CD4-positive, alpha-beta memory T cell (primary cell): Measurements from ENCODE around the gene CHST11. TPM values are rescaled to one million over a fixed set of nuclear protein-coding genes. Genes with fewer than 3 reads are reported as not detected.

Experiments used
- CTCF ChIA-PET: fragments of 350-600 bp; sonication (Branson Sonifier 250); formaldehyde crosslinking; loops from one replicate; lab custom pipeline; 2021; ENCODE audit warnings: inconsistent platforms; ENCODE audit not compliant: partially characterized antibody; lab: Charles Lee
- POLR2A ChIA-PET: fragments of 350-600 bp; sonication (Branson Sonifier 250); formaldehyde crosslinking; loops from one replicate; lab custom pipeline; 2021; ENCODE audit not compliant: partially characterized antibody; lab: Charles Lee
- DNase-seq, 5 donors: peaks; one replicate each; pipeline versions ENCODE4 v3.0.0 to v3.0.0-alpha.2; 2020 to 2022; ENCODE audit warnings: mixed read lengths in 1 of 5
- H3K27ac ChIP-seq: one replicate; pipeline ENCODE4 v1.7.0; 2013; ENCODE audit warnings: low read depth, low read length
- H3K27me3 ChIP-seq: 2 replicates; pipeline ENCODE4 v1.7.0; 2013; ENCODE audit warnings: mild to moderate bottlenecking, low read length, moderate library complexity; ENCODE audit not compliant: insufficient read depth
- H3K36me3 ChIP-seq: 2 replicates; pipeline ENCODE4 v1.7.0; 2013; ENCODE audit warnings: mild to moderate bottlenecking, low read length, moderate library complexity; ENCODE audit not compliant: insufficient read depth
- H3K4me1 ChIP-seq: 2 replicates; pipeline ENCODE4 v1.7.0; 2013; ENCODE audit warnings: mild to moderate bottlenecking, low read length, moderate library complexity; ENCODE audit not compliant: insufficient read depth
- H3K4me3 ChIP-seq, 2 donors: one replicate each; pipeline ENCODE4 v1.7.0; 2013; ENCODE audit warnings: low read length in 2 of 2, mild to moderate bottlenecking in 1 of 2
- H3K9me3 ChIP-seq, 2 donors: one replicate each; pipeline ENCODE4 v1.7.0; 2013; ENCODE audit warnings: low read length in 2 of 2, control low read depth in 1 of 2; ENCODE audit not compliant: control insufficient read depth in 1 of 2
- H3K27ac Mint-ChIP-seq, 7 donors: one replicate each; pipeline ENCODE4 v1.8.0; 2020 to 2021; ENCODE audit warnings: mixed read lengths in 7 of 7, mild to moderate bottlenecking in 6 of 7, inconsistent platforms in 3 of 7, moderate library complexity in 3 of 7
- H3K27me3 Mint-ChIP-seq, 2 donors: one replicate each; pipeline ENCODE4 v1.8.0; 2020 to 2021; ENCODE audit warnings: mixed read lengths in 2 of 2
- H3K36me3 Mint-ChIP-seq, 2 donors: one replicate each; pipeline ENCODE4 v1.8.0; 2020 to 2021; ENCODE audit warnings: mixed read lengths in 2 of 2, inconsistent platforms in 1 of 2, mild to moderate bottlenecking in 1 of 2
- H3K4me1 Mint-ChIP-seq, 4 donors: one replicate each; pipeline ENCODE4 v1.8.0; 2020 to 2021; ENCODE audit warnings: mixed read lengths in 4 of 4, mild to moderate bottlenecking in 1 of 4
- H3K4me3 Mint-ChIP-seq, 8 donors: one replicate each; pipeline ENCODE4 v1.8.0; 2020 to 2021; ENCODE audit warnings: mixed read lengths in 8 of 8, mild to moderate bottlenecking in 7 of 8, moderate library complexity in 6 of 8, inconsistent platforms in 3 of 8
- H3K9me3 Mint-ChIP-seq, 8 donors: one replicate each; pipeline ENCODE4 v1.8.0; 2020 to 2021; ENCODE audit warnings: mixed read lengths in 8 of 8, mild to moderate bottlenecking in 5 of 8, inconsistent platforms in 3 of 8, moderate library complexity in 1 of 8
- intact Hi-C: fragments of 100-400 bp; cut with micrococcal nuclease; formaldehyde crosslinking; loops from one replicate; pipeline ENCODE4 v1.15.1; 2023
- polyA plus RNA-seq, 2 donors: library from polyadenylated mRNA; unstranded; fragments of 300-500 nt; fragmentation: Illumina TruSeq; gene quantifications; one replicate each; pipeline ENCODE4 v1.2.3, GENCODE V29; 2021
- total RNA-seq, 2 experiments: library from RNA; stranded (reverse); gene quantifications; one replicate each; pipeline ENCODE4 v1.2.3, GENCODE V29; 2021

The CHST11 gene
- total and polyA plus RNA-seq, 4 experiments from 2014 or later, result 55.1 to 64.6 (median 59.8) TPM

DNA sequence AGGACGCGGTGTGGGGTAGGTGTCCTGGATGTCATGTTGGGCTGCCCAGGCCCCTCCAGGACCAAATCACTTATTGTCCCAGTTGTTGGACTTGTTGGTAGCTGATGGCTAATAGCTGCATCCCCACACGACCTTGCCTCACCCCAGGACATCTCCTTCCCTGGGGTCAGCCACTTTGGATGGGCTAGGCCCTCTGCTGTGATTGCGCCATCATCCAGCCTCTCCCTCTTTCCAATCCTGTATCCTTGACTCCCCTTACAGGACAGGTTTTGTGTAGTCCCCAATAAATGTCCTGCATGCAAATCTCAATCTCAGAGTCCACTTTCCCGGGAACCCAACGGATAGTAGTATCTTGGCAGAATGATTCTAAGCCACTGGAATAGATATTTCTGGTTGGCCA is 43.4 kb upstream of the CHST11 start:
- no peak overlapping the region for H3K4me3 ChIP-seq
- H3K4me1 Mint-ChIP-seq, result no peaks in the 10 kb centered on the region
- H3K27ac Mint-ChIP-seq, result no peak overlapping the region
- H3K4me1 ChIP-seq, result no peaks in the 10 kb centered on the region
- H3K27me3 ChIP-seq, result no peaks in the 10 kb centered on the region
- H3K36me3 ChIP-seq, result no peaks in the 10 kb centered on the region
- no peaks in the 10 kb centered on the region for H3K9me3 Mint-ChIP-seq
- no peaks in the 10 kb centered on the region for H3K9me3 ChIP-seq
- no peak overlapping the region for H3K4me3 Mint-ChIP-seq
- no peak for DNase-seq
- intact Hi-C loops, result no loop called here
- H3K27ac ChIP-seq, result no peak overlapping the region
- CTCF ChIA-PET, result no interaction called here
- peaks cover 2% of the 10 kb centered on the region in 2 donors for H3K27me3 Mint-ChIP-seq
- H3K36me3 Mint-ChIP-seq, result no peaks in the 10 kb centered on the region
- POLR2A ChIA-PET, result no interaction called here

DNA sequence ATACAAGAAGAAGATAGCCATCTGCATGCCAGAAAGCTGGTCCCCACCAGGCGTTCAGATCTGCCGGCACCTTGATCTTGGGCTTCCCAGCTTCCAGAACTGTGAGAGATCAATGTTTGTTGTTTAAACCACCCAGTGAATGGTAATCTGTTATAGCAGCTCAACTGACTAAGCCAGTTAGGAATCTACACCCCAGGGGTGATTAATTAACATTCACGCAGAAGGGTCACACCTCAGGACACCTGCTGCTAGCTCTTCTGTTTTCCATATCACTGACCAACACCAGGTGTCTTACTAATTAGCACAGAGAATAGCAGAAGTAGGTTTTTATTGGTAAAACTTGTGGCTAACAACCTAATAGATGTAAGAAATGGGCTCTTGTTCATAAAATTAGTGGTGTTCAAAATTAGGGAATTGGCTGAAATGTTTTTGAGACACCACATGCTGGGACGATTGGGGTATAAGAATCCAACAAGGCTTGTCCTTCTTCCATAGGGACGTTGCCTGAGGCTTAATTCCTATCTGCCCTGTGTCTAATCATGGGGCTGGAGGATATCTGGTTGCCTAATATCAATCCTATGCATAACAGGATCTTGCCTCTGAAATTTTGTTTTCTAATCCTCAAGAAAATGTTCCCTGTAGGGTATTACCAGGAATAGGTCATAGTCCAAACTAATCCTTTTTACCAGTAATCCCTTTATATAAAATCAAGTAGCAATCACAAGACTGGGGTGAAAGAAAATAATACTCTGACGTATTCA is 42.0 kb upstream of the CHST11 start:
- intact Hi-C loops, result no loop called here
- Mint-ChIP-seq H3K36me3 (no peaks in the 10 kb centered on the region), H3K27me3 (peaks cover 2% of the 10 kb centered on the region in 2 donors), H3K4me1 (no peaks in the 10 kb centered on the region), H3K4me3 (no peak overlapping the region), H3K9me3 (no peaks in the 10 kb centered on the region), H3K27ac (no peak overlapping the region)
- no peak for DNase-seq
- ChIA-PET CTCF (interaction anchor here (0.9 kb wide), 1 partner anchor 32 kb away, joined by 3 read pairs; no protein-coding TSS in a partner anchor), POLR2A (no interaction called here)
- H3K4me1 ChIP-seq, result no peaks in the 10 kb centered on the region
- H3K4me3 ChIP-seq, result no peak overlapping the region
- H3K27me3 ChIP-seq, result no peaks in the 10 kb centered on the region
- no peak overlapping the region for H3K27ac ChIP-seq
- H3K9me3 ChIP-seq, result no peaks in the 10 kb centered on the region
- H3K36me3 ChIP-seq, result no peaks in the 10 kb centered on the region

DNA sequence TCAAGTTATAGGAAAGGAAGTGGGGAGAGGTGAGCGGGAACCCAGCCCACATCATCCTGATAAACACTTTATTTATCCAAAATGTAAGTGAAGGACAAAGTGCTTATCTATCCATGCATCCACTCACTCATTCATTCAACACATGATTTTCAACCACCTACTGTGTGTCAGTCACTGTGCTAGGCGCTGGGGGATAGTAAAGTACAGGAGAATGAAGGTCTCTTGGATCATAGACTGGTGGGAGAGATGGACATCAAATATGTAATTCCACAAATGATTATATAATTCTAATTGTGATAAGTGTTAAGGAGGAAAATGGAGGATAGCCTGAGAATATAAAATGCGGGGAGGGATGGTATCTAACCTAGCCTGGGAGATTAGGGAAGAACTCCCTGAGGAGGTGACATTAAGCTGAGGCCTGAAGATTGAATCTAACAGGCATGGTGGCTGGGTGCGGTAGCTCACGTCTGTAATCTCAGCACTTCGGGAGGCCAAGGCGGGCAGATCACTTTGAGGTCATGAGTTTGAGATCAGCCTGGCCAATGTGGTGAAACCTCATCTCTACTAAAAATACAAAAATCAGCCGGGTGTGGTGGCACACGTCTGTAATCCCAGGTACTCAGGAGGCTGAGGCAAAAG is 41.3 kb upstream of the CHST11 start:
- no peaks in the 10 kb centered on the region for H3K9me3 Mint-ChIP-seq
- Histone ChIP-seq H3K27me3 (no peaks in the 10 kb centered on the region), H3K9me3 (no peaks in the 10 kb centered on the region), H3K4me1 (no peaks in the 10 kb centered on the region), H3K27ac (no peak overlapping the region), H3K36me3 (no peaks in the 10 kb centered on the region), H3K4me3 (no peak overlapping the region)
- DNase-seq, result no peak
- H3K4me3 Mint-ChIP-seq, result no peak overlapping the region
- ChIA-PET POLR2A (no interaction called here), CTCF (no interaction called here)
- no peaks in the 10 kb centered on the region for H3K36me3 Mint-ChIP-seq
- peaks cover 2% of the 10 kb centered on the region in 2 donors for H3K27me3 Mint-ChIP-seq
- intact Hi-C loops, result no loop called here
- H3K27ac Mint-ChIP-seq, result no peak overlapping the region
- no peaks in the 10 kb centered on the region for H3K4me1 Mint-ChIP-seq

DNA sequence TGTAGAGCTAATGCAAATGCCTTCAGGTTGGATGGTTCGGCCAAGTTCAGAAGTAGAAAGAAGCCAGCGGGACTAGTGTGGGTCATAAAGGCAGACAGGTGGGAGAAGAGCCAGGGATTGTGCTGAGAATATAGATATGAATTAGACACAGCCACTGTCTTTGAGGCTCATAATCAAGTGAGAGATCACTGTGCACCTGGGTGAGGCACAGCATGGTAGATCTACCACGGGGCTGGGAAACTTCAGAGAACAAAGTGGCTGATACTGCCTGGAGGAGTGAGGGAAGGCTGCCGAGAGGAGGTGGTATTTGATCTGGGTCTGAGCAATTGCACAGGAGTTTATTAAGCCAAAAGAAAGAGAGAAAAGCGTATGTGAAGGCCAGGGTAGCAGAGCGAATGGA is 40.6 kb upstream of the CHST11 start:
- H3K27me3 ChIP-seq, result no peaks in the 10 kb centered on the region
- intact Hi-C loops, result no loop called here
- H3K27ac ChIP-seq, result no peak overlapping the region
- Mint-ChIP-seq H3K9me3 (no peaks in the 10 kb centered on the region), H3K36me3 (no peaks in the 10 kb centered on the region), H3K27ac (no peak overlapping the region), H3K4me1 (peaks cover under 1 to 5% (median 4%) of the 10 kb centered on the region in 4 donors), H3K4me3 (no peak overlapping the region), H3K27me3 (peaks cover 2% of the 10 kb centered on the region in 2 donors)
- POLR2A ChIA-PET, result interaction anchor here (0.6 kb wide), 2 partner anchors 136 to 286 kb away, joined by 3 read pairs; no protein-coding TSS in a partner anchor
- no peaks in the 10 kb centered on the region for H3K9me3 ChIP-seq
- H3K36me3 ChIP-seq, result no peaks in the 10 kb centered on the region
- CTCF ChIA-PET, result no interaction called here
- DNase-seq, result no peak
- no peak overlapping the region for H3K4me3 ChIP-seq
- H3K4me1 ChIP-seq, result peaks cover 3% of the 10 kb centered on the region

DNA sequence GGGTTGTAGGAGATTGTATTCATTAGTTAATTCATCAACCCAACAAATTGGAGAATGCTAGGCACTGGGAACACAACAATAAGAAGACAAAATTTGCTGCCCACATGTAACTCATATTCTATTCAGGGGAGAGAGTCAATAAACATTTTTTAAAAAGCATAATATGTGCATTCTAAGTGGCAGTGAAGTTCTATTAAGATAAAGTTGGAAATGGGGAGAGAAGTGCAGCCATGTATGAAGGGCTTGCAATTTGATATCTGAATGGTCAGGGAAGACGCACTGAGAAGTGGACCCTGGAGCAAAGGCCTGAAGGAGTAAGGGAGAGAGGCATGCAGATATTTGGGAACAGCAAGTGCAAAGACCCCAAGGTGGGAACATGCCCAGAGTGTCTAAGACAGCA is 40.2 kb upstream of the CHST11 start:
- no peak overlapping the region for H3K4me3 Mint-ChIP-seq
- Histone ChIP-seq H3K4me3 (no peak overlapping the region), H3K27ac (no peak overlapping the region), H3K9me3 (no peaks in the 10 kb centered on the region), H3K27me3 (no peaks in the 10 kb centered on the region), H3K36me3 (no peaks in the 10 kb centered on the region), H3K4me1 (peaks cover 5% of the 10 kb centered on the region)
- POLR2A ChIA-PET, result interaction anchor here (0.6 kb wide), 2 partner anchors 135 to 286 kb away, joined by 3 read pairs; no protein-coding TSS in a partner anchor
- no peak for DNase-seq
- H3K36me3 Mint-ChIP-seq, result no peaks in the 10 kb centered on the region
- intact Hi-C loops, result no loop called here
- no peaks in the 10 kb centered on the region for H3K9me3 Mint-ChIP-seq
- peaks cover 2% of the 10 kb centered on the region in 2 donors for H3K27me3 Mint-ChIP-seq
- H3K27ac Mint-ChIP-seq, result no peak overlapping the region
- CTCF ChIA-PET, result no interaction called here
- peaks cover 3 to 7% (median 5%) of the 10 kb centered on the region in 4 donors for H3K4me1 Mint-ChIP-seq

DNA sequence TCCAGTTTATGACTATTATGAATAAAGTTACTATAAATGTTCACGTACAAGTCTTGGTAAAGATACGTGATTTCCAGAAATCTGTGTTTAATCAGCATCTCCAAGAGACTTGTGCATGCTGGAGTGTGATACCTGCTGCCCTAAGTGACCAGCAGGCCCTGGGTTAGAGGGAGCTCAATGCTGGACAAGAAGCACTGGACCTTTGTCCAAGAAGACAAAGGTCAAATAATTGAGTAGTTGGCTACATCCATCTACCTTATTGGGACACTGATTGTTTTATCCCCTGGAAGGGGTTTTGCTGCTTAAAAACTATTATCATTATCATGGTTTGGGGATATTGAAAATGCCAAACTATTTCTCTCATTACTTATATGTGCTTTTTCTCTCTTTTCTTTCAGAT is 37.0 kb upstream of the CHST11 start:
- no peak overlapping the region for H3K4me3 ChIP-seq
- H3K9me3 Mint-ChIP-seq, result no peaks in the 10 kb centered on the region
- peaks cover 3 to 7% (median 5%) of the 10 kb centered on the region in 4 donors for H3K4me1 Mint-ChIP-seq
- no peak overlapping the region for H3K4me3 Mint-ChIP-seq
- H3K36me3 Mint-ChIP-seq, result no peaks in the 10 kb centered on the region
- H3K4me1 ChIP-seq, result peaks cover 5% of the 10 kb centered on the region
- no peak overlapping the region for H3K27ac ChIP-seq
- no peaks in the 10 kb centered on the region for H3K36me3 ChIP-seq
- no peaks in the 10 kb centered on the region for H3K27me3 ChIP-seq
- no peaks in the 10 kb centered on the region for H3K27me3 Mint-ChIP-seq
- DNase-seq, result no peak
- CTCF ChIA-PET, result interaction anchor here (2.0 kb wide), 1 partner anchor 38 kb away, joined by 9 read pairs; no protein-coding TSS in a partner anchor
- intact Hi-C loops, result no loop called here
- H3K9me3 ChIP-seq, result no peaks in the 10 kb centered on the region
- POLR2A ChIA-PET, result no interaction called here
- H3K27ac Mint-ChIP-seq, result no peak overlapping the region

DNA sequence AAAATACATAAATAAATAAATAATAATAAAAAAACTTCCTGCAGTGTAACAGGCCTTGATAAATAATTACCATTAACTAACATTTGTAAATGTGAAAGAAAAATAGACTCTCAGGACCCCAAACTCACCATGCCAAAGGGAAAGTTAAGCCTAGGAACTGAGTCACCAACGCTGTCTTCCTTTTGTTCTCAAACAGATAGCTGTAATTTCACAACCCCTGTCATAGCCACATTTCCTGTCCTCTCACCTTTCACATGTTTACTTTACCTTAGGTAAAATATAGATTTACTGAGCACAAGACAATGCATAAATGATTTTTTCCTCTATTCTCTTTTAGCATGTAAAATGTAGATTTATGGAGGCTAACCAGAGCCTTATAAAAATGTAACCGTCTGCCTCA is 35.9 kb upstream of the CHST11 start:
- Mint-ChIP-seq H3K27me3 (no peaks in the 10 kb centered on the region), H3K27ac (no peak overlapping the region), H3K36me3 (no peaks in the 10 kb centered on the region), H3K4me3 (no peak overlapping the region), H3K4me1 (peaks cover 3 to 7% (median 5%) of the 10 kb centered on the region in 4 donors), H3K9me3 (no peaks in the 10 kb centered on the region)
- ChIA-PET POLR2A (no interaction called here), CTCF (interaction anchor here (2.0 kb wide), 1 partner anchor 39 kb away, joined by 9 read pairs; no protein-coding TSS in a partner anchor)
- Histone ChIP-seq H3K4me1 (peaks cover 5% of the 10 kb centered on the region), H3K4me3 (no peak overlapping the region), H3K36me3 (no peaks in the 10 kb centered on the region), H3K27ac (no peak overlapping the region), H3K9me3 (no peaks in the 10 kb centered on the region), H3K27me3 (no peaks in the 10 kb centered on the region)
- DNase-seq, result no peak
- intact Hi-C loops, result no loop called here
